AG04449 (cell line): ENCODE results near the gene FRS3.

Experiments used
- CTCF ChIA-PET: fragments of 350-600 bp; formaldehyde crosslinking; extraction: SDS; loops from one replicate; lab custom pipeline; 2021; ENCODE audit warnings: antibody characterized with exemption; lab: Yijun Ruan, JAX
- POLR2A ChIA-PET: fragments of 400-600, 350-600 bp; formaldehyde crosslinking; extraction: SDS; loops from one replicate; lab custom pipeline; 2020; ENCODE audit warnings: antibody characterized with exemption, inconsistent platforms; lab: Yijun Ruan, JAX
- DNase-seq: peaks from one replicate; pipeline ENCODE4 v3.0.0-alpha.2; 2010; ENCODE audit warnings: low read depth, low spot score
- H3K4me3 ChIP-seq: 2 replicates; pipeline ENCODE4 v1.5.1; 2011; ENCODE audit warnings: low read depth, mild to moderate bottlenecking, control low read depth, low read length
- TF ChIP-seq, protein P1 (sequence below): IDR thresholded peaks from one replicate; pipeline ENCODE4 v1.5.1; 2011; ENCODE audit warnings: mild to moderate bottlenecking, moderate library complexity, low read length, control low read depth, inconsistent platforms; ENCODE audit not compliant: insufficient read depth; ENCODE audit errors: missing control alignments

FRS3 gene

GRCh38 chr6:41755895-41756294 is 23.8 kb downstream of the FRS3 start:
- TF ChIP-seq, protein P1, sequence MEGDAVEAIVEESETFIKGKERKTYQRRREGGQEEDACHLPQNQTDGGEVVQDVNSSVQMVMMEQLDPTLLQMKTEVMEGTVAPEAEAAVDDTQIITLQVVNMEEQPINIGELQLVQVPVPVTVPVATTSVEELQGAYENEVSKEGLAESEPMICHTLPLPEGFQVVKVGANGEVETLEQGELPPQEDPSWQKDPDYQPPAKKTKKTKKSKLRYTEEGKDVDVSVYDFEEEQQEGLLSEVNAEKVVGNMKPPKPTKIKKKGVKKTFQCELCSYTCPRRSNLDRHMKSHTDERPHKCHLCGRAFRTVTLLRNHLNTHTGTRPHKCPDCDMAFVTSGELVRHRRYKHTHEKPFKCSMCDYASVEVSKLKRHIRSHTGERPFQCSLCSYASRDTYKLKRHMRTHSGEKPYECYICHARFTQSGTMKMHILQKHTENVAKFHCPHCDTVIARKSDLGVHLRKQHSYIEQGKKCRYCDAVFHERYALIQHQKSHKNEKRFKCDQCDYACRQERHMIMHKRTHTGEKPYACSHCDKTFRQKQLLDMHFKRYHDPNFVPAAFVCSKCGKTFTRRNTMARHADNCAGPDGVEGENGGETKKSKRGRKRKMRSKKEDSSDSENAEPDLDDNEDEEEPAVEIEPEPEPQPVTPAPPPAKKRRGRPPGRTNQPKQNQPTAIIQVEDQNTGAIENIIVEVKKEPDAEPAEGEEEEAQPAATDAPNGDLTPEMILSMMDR: no peak
- no peak overlapping the region for H3K4me3 ChIP-seq
- POLR2A ChIA-PET: no interaction called here
- CTCF ChIA-PET: interaction anchor here (1.3 to 3.0 kb wide), 4 partner anchors 30 to 387 kb away, joined by 4 to 8 read pairs (median 4); partner anchors contain the start of gene TOMM6
- no peak for DNase-seq

DNA sequence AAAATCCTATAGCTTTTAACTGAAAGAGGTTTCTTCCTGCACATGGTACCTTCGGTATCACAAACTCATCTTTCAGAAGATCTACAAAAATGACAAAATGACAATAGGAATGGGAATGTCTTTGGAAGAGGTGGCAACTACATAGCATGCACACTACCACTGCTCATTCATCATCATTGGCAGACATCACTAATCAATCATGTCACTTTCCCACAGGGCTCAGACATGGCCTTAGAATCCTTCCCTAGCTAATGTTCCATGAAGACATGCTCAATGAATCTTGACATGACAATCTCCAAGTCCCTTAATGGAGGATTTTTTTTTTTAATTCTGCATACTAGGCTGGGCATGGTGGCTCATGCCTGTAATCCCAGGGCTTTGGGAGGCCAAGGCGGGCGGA is 29.3 kb downstream of the FRS3 start:
- ChIA-PET POLR2A (no interaction called here), CTCF (interaction anchor here (1.0 to 1.6 kb wide), 2 partner anchors 11 to 25 kb away, joined by 3 to 6 read pairs; no protein-coding TSS in a partner anchor)
- no peak for DNase-seq
- H3K4me3 ChIP-seq: no peak overlapping the region
- TF ChIP-seq, protein P1: no peak

- POLR2A ChIA-PET: interaction anchor here (0.7 kb wide), 1 partner anchor 1295 kb away, joined by 5 read pairs; no protein-coding TSS in a partner anchor
- TF ChIP-seq, protein P1: no peak
- no peak for DNase-seq
- CTCF ChIA-PET: interaction anchor here (0.7 to 2.4 kb wide), 2 partner anchors 13 to 296 kb away, joined by 5 to 14 read pairs; partner anchors contain the start of gene TFEB
- H3K4me3 ChIP-seq: no peak overlapping the region
Measured at GRCh38 chr6:41748542-41748941, 31.2 kb downstream of the FRS3 start.

- ChIA-PET POLR2A (no interaction called here), CTCF (interaction anchor here (0.7 to 2.4 kb wide), 2 partner anchors 12 to 296 kb away, joined by 5 to 14 read pairs; partner anchors contain the start of gene TFEB)
- DNase-seq: no peak
- no peak overlapping the region for H3K4me3 ChIP-seq
- TF ChIP-seq, protein P1: no peak
Measured at GRCh38 chr6:41748102-41748477, 31.6 kb downstream of the FRS3 start.

DNA sequence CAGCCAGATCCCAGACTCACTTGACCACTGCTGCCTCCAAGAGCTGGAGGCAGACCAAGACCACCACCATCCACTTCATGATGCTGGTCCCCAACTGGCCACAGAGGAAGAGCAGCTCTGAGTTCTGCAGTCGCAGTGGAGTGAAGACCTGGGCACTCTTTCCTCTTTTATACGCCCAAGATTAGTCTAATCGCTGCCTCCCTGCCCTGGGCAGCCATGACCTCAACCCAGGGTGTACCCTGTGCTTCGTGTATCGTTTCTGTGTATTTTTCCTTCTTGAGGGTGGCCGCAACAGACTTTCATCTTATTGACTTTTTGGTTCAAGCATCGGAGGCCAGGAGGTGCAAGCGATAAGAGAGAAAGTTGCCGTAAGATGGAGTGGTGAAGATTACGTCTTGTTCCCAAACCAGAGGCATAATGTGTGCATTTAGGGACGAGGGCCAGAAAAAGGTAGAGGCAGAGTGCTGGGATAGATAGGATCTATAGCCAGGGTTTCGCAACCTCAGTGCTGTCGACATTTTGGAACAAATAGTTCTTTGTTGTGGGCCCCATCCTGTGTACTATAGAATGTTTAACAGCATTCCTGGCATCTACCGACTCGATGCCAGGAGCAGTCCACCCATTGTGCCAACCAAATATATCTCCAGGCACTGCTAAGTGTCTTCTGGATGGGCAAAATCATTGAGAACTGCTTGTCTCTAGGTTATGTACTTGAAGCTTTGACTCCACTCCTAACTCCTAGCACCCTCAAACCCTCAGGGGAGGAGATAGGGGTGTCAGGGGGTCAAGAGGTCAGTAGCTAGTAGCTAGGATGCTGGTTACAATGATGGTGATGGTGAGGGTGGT is 32.2 kb downstream of the FRS3 start, which contains the start of gene PGC:
Gene PGC, minus strand, starts transcription at position 142 of the 846 bp plus-strand sequence. Its CDS starts 63 bp downstream, at position 79.
- ChIA-PET CTCF (interaction anchor here (0.7 to 2.4 kb wide), 3 partner anchors 12 to 297 kb away, joined by 3 to 14 read pairs (median 5); partner anchors contain the start of gene TFEB), POLR2A (no interaction called here)
- no peak for DNase-seq

More for the DNA sequence above, 32.2 kb downstream of the FRS3 start, which contains the start of gene PGC:
- H3K4me3 ChIP-seq: no peak within 1 kb of the TSS
- TF ChIP-seq, protein P1: no peak
